NT2/D1 (cell line): ENCODE measurements around the gene ERMN.

Experiments
- YY1 ChIP-seq: IDR thresholded peaks from 2 replicates; pipeline ENCODE4 v1.6.1; 2011; ENCODE audit not compliant: insufficient read length, insufficient read depth
- ZNF274 ChIP-seq: IDR thresholded peaks from 2 replicates; pipeline ENCODE4 v1.6.1; 2011; ENCODE audit warnings: mild to moderate bottlenecking, low read depth, low read length

DNA sequence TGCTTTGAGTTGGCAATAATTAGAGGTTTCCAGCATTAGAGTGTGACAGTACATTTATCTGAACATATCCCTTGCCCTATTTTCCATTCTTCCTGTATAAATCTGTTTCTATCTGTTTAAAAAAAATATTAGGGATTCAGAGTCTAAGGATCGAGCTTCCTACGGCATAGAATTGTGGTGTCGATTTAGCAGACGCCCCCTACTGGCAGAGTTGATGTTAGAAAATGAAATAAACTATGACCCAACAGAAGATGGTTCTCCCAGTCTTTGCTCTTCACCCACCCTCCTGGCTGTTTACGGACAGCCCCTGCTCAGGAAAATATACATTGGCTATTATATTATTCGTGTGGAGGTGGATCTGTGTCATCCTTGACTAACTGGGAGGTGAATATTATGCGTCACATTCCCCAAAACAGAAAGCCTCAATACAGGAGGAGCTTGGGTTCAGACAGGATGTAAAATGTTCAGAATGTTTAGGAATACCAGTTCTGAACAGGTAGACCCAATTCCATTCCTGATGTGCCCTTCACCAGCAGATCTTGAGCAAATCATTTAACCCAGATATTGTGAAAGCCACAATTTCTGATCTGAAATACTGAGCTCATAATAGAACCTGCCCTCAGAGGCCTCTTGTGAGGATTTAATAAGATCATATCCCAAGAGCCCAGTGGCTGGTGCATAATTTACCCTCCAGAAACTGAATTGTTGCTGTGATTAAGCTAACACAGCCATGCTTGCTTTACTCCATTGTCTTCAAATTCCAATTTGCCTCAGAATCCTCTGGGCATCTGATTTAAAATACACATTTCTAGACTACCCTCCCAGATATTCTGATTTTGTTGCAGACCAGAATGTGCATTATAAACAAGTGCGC, 10.8 kb upstream of the ERMN start:
- TF ChIP-seq ZNF274 (no peak), YY1 (no peak)
